22Rv1 (cell line): ENCODE data around the gene TMEM147.

Experiments
- CTCF ChIP-seq: fragments of 450-650 bp; IDR thresholded peaks from 2 replicates; pipeline ENCODE4 v1.5.1; 2017; ENCODE audit warnings: mild to moderate bottlenecking
- ZFX ChIP-seq: fragments of 450-650 bp; IDR thresholded peaks from 2 replicates; pipeline ENCODE4 v1.6.1; 2017; ENCODE audit warnings: antibody characterized with exemption, borderline replicate concordance

GRCh38 chr19:35500611-35501010 lies 44.8 kb upstream of the TMEM147 start:
- TF ChIP-seq CTCF (no peak), ZFX (no peak)
